Smooth muscle cell of the coronary artery (primary cell): ENCODE results near the gene LHFPL3. TPM values are rescaled to one million over a fixed set of nuclear protein-coding genes. Genes with fewer than 3 reads are reported as not detected.

Experiments used
- total RNA-seq: library from RNA; depleted of rRNA; stranded (reverse); fragments of >200 nt; gene quantifications from 2 replicates; pipeline ENCODE4 v1.2.3, GENCODE V29; 2014; ENCODE audit warnings: low replicate concordance

Gene LHFPL3
- total RNA-seq: not detected in 2 replicates

DNA sequence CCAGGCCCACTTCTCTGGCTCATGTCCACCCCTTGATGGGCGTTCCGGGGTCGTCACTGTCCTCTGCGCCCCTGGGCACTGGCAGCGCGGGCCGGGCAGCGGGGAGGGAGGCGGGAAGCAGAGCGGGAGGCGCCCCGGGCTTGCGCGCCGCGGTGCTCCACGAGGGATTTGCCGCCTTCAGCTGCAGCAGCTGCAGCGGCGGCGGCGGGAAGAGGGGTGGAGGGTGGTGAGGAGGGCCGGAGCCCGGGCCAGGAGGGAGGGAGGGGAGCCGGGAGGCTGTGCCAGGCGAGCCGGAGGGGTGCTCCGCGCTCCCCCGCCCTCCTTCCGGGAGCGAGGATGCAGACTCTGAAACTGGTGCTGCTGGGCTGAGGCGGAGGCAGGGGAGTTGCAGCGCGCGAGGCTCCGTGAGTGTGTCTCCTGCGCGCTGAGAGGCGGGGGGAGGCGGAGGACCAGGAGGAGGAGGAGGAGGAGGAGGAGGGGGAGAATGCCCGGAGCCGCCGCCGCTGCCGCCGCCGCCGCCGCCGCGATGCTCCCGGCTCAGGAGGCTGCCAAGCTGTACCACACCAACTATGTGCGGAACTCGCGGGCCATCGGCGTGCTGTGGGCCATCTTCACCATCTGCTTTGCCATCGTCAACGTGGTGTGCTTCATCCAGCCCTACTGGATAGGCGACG is at the start of gene LHFPL3:
Gene LHFPL3, plus strand, starts transcription at position 308 of the 674 bp plus-strand sequence.

Other genes starting within 250 kb of the LHFPL3 start
- 9.2 and 12.0 TPM in 2 replicates for gene ORC5, start 120.6 kb upstream of the LHFPL3 start, total RNA-seq